KG1 (cell line): ENCODE measurements around the gene CCDC154.

Source experiments
- DNase-seq: peaks from one replicate; lab custom pipeline; 2025; lab: John Stamatoyannopoulos, UW

Gene CCDC154

GRCh38 chr16:1414532-1415260 lies 29.7 kb downstream of the CCDC154 start, which contains the start of gene UNKL:
Gene UNKL (minus strand): TSS chr16:1414704. CDS start chr16:1414691, 13 bp downstream.
- DNase-seq = no peak

GRCh38 chr16:1413684-1414531 lies 30.4 kb downstream of the CCDC154 start:
- no peak for DNase-seq

- no peak for DNase-seq
Observed at GRCh38 chr16:1412847-1413246, 31.5 kb downstream of the CCDC154 start.

GRCh38 chr16:1408171-1408837 lies 36.1 kb downstream of the CCDC154 start:
- DNase-seq = peak; percentile 59

- no peak for DNase-seq
Observed at GRCh38 chr16:1407753-1408152, 36.6 kb downstream of the CCDC154 start.

- DNase-seq = no peak
Observed at GRCh38 chr16:1403733-1404132, 40.6 kb downstream of the CCDC154 start.

- DNase-seq = no peak
Observed at GRCh38 chr16:1403036-1403435, 41.3 kb downstream of the CCDC154 start.

GRCh38 chr16:1401758-1402154 lies 42.6 kb downstream of the CCDC154 start:
- no peak for DNase-seq

GRCh38 chr16:1401061-1401757 lies 43.1 kb downstream of the CCDC154 start:
- no peak for DNase-seq

GRCh38 chr16:1398826-1399581 lies 45.4 kb downstream of the CCDC154 start:
- no peak for DNase-seq

GRCh38 chr16:1398351-1398750 lies 46.0 kb downstream of the CCDC154 start:
- no peak for DNase-seq

- DNase-seq = no peak
Observed at GRCh38 chr16:1397779-1398178, 46.6 kb downstream of the CCDC154 start.

GRCh38 chr16:1395444-1396031 lies 48.8 kb downstream of the CCDC154 start:
- DNase-seq = no peak

- no peak for DNase-seq
Observed at GRCh38 chr16:1394367-1394951, 49.9 kb downstream of the CCDC154 start.

- no peak for DNase-seq
Observed at GRCh38 chr16:1393613-1394176, 50.7 kb downstream of the CCDC154 start.

GRCh38 chr16:1392826-1393225 lies 51.5 kb downstream of the CCDC154 start:
- no peak for DNase-seq

GRCh38 chr16:1390239-1390779 lies 54.0 kb downstream of the CCDC154 start:
- no peak for DNase-seq

GRCh38 chr16:1389762-1390161 lies 54.6 kb downstream of the CCDC154 start:
- DNase-seq = no peak

GRCh38 chr16:1387331-1387730 lies 57.0 kb downstream of the CCDC154 start:
- no peak for DNase-seq

GRCh38 chr16:1385232-1385631 lies 59.1 kb downstream of the CCDC154 start:
- no peak for DNase-seq
